ENCODE measurements around the gene BCL2L14. TPM values are rescaled to one million over a fixed set of nuclear protein-coding genes. Genes with fewer than 3 reads are reported as not detected.
"Not testable (repeated sequence)": the region's sequence is repeated elsewhere in the genome, so short reads cannot be mapped to it uniquely, and the experiment has no call there.

Gene BCL2L14
- polyA plus RNA-seq, 1 donor (not counting 4 experiments of a cell fraction or from before 2014, with no cell fraction given), result not detected

DNA sequence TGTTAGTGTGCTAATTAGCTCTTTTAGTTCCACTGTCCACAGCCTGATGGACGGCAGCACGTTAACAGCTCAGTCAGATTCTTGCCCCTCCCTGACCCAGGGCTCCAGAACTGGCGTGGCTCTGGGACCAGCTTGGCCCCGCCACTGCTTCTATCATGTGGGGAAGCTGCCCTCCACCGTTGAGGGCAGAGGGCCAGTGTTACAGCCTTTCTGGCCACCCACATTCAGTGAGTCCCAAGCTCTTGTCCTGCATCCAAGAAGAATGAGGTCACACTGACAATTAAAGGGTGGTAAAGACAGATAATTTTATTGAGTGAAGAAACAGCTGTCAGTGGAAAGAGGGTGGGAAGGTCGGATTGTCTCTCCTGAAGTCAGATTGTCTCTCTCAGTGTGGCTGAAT, 36.9 kb downstream of the BCL2L14 start:
- TF ChIP-seq, protein P1, sequence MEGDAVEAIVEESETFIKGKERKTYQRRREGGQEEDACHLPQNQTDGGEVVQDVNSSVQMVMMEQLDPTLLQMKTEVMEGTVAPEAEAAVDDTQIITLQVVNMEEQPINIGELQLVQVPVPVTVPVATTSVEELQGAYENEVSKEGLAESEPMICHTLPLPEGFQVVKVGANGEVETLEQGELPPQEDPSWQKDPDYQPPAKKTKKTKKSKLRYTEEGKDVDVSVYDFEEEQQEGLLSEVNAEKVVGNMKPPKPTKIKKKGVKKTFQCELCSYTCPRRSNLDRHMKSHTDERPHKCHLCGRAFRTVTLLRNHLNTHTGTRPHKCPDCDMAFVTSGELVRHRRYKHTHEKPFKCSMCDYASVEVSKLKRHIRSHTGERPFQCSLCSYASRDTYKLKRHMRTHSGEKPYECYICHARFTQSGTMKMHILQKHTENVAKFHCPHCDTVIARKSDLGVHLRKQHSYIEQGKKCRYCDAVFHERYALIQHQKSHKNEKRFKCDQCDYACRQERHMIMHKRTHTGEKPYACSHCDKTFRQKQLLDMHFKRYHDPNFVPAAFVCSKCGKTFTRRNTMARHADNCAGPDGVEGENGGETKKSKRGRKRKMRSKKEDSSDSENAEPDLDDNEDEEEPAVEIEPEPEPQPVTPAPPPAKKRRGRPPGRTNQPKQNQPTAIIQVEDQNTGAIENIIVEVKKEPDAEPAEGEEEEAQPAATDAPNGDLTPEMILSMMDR (optimal IDR thresholded peaks at IDR 0.05 in 1 of 3, IDR thresholded peaks at IDR 0.05 in 1 of 3, conservative IDR thresholded peaks at IDR 0.05 in 1 of 3; ENCODE audit: extremely low read depth in 1 of 3, insufficient read depth in 2 of 3, low read length in 3 of 3), result no peak
- TF ChIP-seq EZH2 (IDR thresholded peaks at IDR 0.05; ENCODE audit: low read length), result no peak
- Histone ChIP-seq H3K4me3 (ENCODE audit: control insufficient read depth in 2 of 3, extremely low read depth in 1 of 3, insufficient read depth in 2 of 3, low read depth in 1 of 3, low read length in 3 of 3) (no peak overlapping the region), H3K9me3 (ENCODE audit: control insufficient read depth, low read depth, low read length) (no peaks in the 10 kb centered on the region), H3K27ac (ENCODE audit: control insufficient read depth, insufficient read depth, low read length) (no peak overlapping the region), H2AFZ (ENCODE audit: control insufficient read depth, low read length) (no peak overlapping the region), H3K27me3 (ENCODE audit: control insufficient read depth, extremely low read depth, insufficient read depth, low read length) (no peaks in the 10 kb centered on the region), H3K79me2 (ENCODE audit: control insufficient read depth, insufficient read depth, low read length) (no peaks in the 10 kb centered on the region), H3K36me3 (ENCODE audit: control insufficient read depth in 2 of 2, extremely low read depth in 1 of 2, insufficient read depth in 2 of 2, low read length in 2 of 2) (no peaks in the 10 kb centered on the region), H3K4me2 (ENCODE audit: control insufficient read depth, extremely low read depth, insufficient read depth, low read depth, low read length) (no peak overlapping the region), H3K9ac (ENCODE audit: control insufficient read depth, extremely low read depth, insufficient read depth, low read length) (no peak overlapping the region), H3K4me1 (ENCODE audit: control insufficient read depth, extremely low read depth, insufficient read depth, low read length) (no peaks in the 10 kb centered on the region), H4K20me1 (ENCODE audit: control insufficient read depth, extremely low read depth, insufficient read depth, low read length) (no peaks in the 10 kb centered on the region), H3K9me1 (ENCODE audit: control insufficient read depth, extremely low read depth, insufficient read depth, low read length) (no peaks in the 10 kb centered on the region)
- FAIRE-seq, result no peak
- dilution Hi-C loops (cut with MboI; ENCODE audit: extremely low pct_ligation_motif_present, low sequenced_read_pairs), result no loop called here
- DNase-seq (ENCODE audit: low read depth, low spot score), result no peak

GRCh38 chr12:12108441-12109058, 37.8 kb downstream of the BCL2L14 start:
- H3K9me3 ChIP-seq (ENCODE audit: control insufficient read depth, low read depth, low read length), result no peaks in the 10 kb centered on the region
- no peak for FAIRE-seq
- H3K4me1 ChIP-seq (ENCODE audit: control insufficient read depth, extremely low read depth, insufficient read depth, low read length), result no peaks in the 10 kb centered on the region
- no peak overlapping the region for H3K27ac ChIP-seq (ENCODE audit: control insufficient read depth, insufficient read depth, low read length)
- H4K20me1 ChIP-seq (ENCODE audit: control insufficient read depth, extremely low read depth, insufficient read depth, low read length), result no peaks in the 10 kb centered on the region
- no peak for TF ChIP-seq EZH2 (IDR thresholded peaks at IDR 0.05; ENCODE audit: low read length)
- no peaks in the 10 kb centered on the region for H3K9me1 ChIP-seq (ENCODE audit: control insufficient read depth, extremely low read depth, insufficient read depth, low read length)
- DNase-seq (ENCODE audit: low read depth, low spot score), result no peak
- H3K36me3 ChIP-seq (ENCODE audit: control insufficient read depth in 2 of 2, extremely low read depth in 1 of 2, insufficient read depth in 2 of 2, low read length in 2 of 2), result no peaks in the 10 kb centered on the region
- no peak overlapping the region for H2AFZ ChIP-seq (ENCODE audit: control insufficient read depth, low read length)
- dilution Hi-C loops (cut with MboI; ENCODE audit: extremely low pct_ligation_motif_present, low sequenced_read_pairs), result no loop called here
- H3K9ac ChIP-seq (ENCODE audit: control insufficient read depth, extremely low read depth, insufficient read depth, low read length), result no peak overlapping the region
- no peak overlapping the region for H3K4me3 ChIP-seq (ENCODE audit: control insufficient read depth in 2 of 3, extremely low read depth in 1 of 3, insufficient read depth in 2 of 3, low read depth in 1 of 3, low read length in 3 of 3)
- no peaks in the 10 kb centered on the region for H3K27me3 ChIP-seq (ENCODE audit: control insufficient read depth, extremely low read depth, insufficient read depth, low read length)
- no peak overlapping the region for H3K4me2 ChIP-seq (ENCODE audit: control insufficient read depth, extremely low read depth, insufficient read depth, low read depth, low read length)
- no peaks in the 10 kb centered on the region for H3K79me2 ChIP-seq (ENCODE audit: control insufficient read depth, insufficient read depth, low read length)

- FAIRE-seq, result not testable (repeated sequence)
Observed at GRCh38 chr12:12110923-12111555, 40.3 kb downstream of the BCL2L14 start.

More at GRCh38 chr12:12110923-12111555, 40.3 kb downstream of the BCL2L14 start:
- H3K9me1 ChIP-seq (ENCODE audit: control insufficient read depth, extremely low read depth, insufficient read depth, low read length); H3K4me2 ChIP-seq (ENCODE audit: control insufficient read depth, extremely low read depth, insufficient read depth, low read depth, low read length); H3K9me3 ChIP-seq (ENCODE audit: control insufficient read depth, low read depth, low read length); dilution Hi-C loops (cut with MboI; ENCODE audit: extremely low pct_ligation_motif_present, low sequenced_read_pairs); H3K4me3 ChIP-seq (ENCODE audit: control insufficient read depth in 2 of 3, extremely low read depth in 1 of 3, insufficient read depth in 2 of 3, low read depth in 1 of 3, low read length in 3 of 3); DNase-seq (ENCODE audit: low read depth, low spot score); H3K27me3 ChIP-seq (ENCODE audit: control insufficient read depth, extremely low read depth, insufficient read depth, low read length); H3K79me2 ChIP-seq (ENCODE audit: control insufficient read depth, insufficient read depth, low read length); H3K36me3 ChIP-seq (ENCODE audit: control insufficient read depth in 2 of 2, extremely low read depth in 1 of 2, insufficient read depth in 2 of 2, low read length in 2 of 2); H3K9ac ChIP-seq (ENCODE audit: control insufficient read depth, extremely low read depth, insufficient read depth, low read length); H4K20me1 ChIP-seq (ENCODE audit: control insufficient read depth, extremely low read depth, insufficient read depth, low read length); H3K4me1 ChIP-seq (ENCODE audit: control insufficient read depth, extremely low read depth, insufficient read depth, low read length); H3K27ac ChIP-seq (ENCODE audit: control insufficient read depth, insufficient read depth, low read length); H2AFZ ChIP-seq (ENCODE audit: control insufficient read depth, low read length): not testable (repeated sequence)
